ELF-1 (cell line): Measurements from ENCODE around the gene MOB3B.
A peak's percentile ranks its signal among the peaks of the same experiment; 100 is the strongest.
"Not testable (repeated sequence)": the region's sequence is repeated elsewhere in the genome, so short reads cannot be mapped to it uniquely, and the experiment has no call there.

ENCODE experiments used
- DNase-seq: peaks from one replicate; pipeline ENCODE4 v3.0.0-alpha.2; 2016; ENCODE audit warnings: low read depth, low spot score

The MOB3B gene

DNA sequence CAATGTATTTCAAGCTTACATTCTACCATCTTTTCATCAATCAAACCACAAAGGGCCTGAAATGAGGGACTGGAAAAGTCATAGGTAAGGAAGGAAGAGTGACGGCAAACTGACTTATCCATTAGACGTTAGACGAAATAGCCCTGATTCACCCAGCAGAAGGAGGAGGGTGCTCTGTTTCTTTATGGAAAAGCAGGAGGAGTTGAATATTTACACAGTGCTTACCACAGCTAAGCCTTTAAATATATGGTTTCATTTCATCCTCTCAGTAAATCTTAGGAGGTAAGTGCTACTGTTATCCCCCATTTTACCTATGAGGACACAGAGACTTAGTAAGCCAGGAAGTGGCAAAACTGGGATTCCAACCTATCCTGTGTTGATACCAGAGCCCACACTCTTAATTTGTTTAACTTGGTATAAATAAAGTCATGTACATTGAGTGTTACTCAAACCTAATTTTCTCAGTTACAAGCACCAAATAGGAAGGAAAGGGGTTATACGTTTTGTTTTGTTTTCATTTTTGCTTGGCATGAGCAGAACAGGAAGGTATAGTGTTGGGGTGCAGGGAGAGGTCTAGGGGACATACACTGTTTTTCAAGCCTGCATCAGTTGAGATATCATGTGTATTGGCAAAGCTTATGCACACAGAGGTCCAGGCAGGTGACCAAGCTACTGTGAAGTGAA lies 103.6 kb downstream of the MOB3B start:
- no peak for DNase-seq

DNA sequence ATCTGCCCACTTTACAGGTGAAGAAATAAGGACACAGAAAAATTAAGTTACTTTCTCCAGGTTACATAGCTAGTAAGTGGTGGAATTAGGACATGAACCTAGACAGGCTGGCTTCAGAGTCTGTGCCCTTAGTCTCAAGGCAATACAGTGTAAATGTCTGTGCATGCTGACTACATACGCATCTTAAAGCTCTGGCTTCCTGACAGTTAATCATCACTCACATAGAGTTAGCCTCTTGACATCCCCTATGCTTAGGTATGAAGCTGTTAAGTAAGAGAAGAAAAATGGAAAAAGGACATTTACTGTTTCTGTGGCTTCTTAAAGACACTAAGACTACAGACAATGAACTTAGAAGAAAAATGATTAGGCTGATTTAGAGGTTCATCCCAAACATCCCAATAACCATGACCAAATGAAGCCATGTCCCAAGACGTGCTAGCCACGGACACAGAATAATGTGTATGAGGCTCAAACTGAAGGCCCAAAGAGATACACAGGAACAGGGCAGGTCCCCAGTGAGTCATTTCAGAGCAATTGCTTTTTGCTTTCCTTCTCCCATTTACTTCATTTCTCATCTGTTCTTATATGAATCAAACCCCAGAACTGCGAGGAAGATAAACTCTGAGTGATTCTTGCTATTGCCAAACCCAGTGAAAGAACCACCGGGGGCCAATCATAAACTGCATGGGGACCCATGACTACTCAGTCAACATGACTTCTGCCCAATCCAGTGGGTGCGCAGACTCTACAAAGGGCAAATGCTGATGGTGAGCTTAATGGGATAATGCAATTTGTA lies 105.5 kb downstream of the MOB3B start:
- no peak for DNase-seq

DNA sequence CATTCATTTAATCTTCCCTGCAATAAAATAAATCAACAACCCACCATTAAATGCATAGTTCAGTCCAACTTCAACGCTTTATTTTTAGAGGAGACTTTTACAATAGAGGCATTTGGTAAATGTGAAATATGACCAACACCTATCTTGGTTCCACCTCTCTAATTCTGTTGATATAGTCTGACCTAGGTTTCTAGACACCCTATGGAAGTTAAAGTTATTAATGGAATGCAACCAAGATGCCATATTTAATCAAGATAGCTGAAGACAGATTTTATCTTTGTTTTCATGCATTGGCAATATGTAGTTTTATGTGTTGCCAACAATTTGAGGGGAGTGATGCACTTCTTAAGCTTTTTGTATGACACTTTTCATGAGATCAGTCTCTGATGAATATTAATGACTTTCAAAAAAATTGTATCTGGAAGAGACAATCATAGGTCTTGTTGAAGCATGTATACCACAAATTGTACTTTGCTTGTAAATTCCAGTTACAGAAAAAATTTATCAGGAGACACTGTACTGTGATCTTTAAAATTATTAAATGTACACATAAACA lies 107.3 kb downstream of the MOB3B start:
- no peak for DNase-seq

DNA sequence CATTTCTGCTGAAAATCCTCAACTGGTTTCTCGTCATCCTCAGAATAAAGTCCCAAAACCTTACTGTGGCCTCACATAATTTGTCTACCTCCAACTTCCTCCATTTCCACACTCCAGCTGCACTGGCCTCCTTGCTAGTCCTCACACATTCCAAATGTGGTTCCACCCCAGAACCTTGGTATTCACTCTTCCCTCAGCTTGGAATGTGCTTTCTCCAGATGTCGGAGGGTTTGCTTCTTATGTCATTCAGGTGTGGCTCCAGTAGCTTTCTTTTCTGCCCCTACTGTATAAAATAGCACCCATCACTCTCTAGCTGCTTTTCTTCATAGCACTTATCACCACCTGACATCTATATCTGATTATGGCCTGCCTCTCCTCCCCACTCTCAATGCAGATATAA lies 108.0 kb downstream of the MOB3B start:
- DNase-seq, result peak; percentile 30

DNA sequence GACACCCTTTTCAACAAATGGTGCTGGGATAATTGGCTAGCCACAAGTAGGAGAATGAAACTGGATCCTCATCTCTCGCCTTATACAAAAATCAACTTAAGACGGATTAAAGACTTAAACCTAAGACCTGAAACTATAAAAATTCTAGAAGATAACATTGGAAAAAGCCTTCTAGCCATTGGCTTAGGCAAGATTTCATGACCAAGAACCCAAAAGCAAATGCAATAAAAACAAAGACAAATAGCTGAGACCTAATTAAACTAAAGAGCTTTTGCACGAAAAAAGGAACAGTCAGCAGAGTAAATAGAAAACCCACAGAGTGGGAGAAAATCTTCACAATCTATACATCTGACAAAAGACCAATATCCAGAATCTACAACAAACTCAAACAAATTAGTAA lies 110.1 kb downstream of the MOB3B start:
- DNase-seq, result not testable (repeated sequence)

DNA sequence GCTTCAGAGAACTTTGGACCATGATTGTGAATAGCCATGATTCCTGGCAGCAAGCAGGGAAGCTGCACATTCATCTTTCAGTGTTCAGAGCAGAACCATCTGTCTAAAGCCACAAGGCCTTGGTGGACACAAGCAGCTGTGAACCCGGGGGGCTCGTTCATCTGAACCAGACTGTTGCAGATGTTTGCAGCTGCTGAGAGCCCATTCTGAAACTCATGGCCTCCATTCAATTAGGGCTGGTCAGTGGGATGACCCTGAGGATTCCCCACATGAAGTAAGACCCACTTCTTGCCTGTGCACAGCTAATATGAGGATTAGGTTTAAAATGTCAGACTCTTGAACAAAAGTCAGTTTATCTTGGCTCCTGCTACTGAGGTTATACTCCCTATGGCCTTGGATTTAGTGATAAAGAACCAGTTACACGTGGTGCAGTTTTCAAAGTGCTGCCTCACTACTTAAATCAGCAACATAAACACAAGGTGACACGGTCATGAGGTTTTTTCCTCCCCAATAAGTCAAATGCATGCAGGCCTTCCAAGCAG lies 115.3 kb downstream of the MOB3B start:
- no peak for DNase-seq

DNA sequence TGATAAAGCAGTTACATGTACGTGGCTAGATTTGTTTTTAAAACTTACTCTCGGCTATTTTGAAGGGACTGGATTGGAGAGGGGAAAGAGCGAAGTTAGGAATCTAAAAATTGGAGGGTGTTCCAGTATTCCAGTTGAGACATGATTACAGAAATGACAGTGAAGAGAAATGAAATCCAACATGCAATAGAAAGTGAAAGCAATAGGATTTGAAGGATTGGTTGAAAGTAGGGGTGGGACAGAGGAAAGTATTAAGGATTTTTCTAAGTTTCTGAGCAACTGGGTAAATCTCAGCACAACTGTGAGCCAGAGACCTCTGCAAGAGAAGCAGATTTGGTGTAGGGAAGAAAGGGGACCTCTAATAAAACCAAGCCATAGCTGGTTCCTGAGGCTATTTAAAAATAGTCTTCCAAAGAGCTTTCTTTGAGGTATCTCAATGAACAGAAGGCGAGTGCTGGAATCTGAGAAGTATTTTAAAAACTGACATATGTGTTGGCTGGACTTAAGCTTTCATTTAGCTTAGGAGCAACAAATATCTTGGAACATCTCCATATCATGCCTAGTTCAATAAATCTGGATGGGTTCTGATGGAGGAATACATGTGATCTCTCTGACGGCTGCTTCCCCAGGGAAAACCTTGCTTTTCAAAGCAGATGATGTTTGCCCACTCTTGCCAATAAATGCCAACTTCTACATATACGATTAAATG lies 115.9 kb downstream of the MOB3B start:
- no peak for DNase-seq

DNA sequence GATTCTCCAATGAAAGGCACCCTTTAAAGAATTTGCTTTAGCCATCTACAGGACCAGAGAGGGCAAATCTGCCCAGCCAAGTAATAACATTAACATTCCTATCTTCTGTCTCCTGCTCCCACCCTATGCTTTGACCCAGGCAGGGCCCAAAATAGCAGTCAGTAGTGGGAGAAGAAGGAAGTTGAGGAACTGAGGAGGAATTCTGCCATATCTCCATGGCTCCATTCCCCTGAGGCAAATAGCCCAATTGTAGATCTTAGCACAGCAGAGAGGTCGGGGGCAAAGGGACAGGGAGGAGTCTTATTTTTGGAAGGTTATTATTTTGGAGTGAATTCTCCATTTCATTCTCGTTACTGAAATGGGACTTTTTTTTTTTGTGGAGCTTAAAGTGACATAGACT lies 116.7 kb downstream of the MOB3B start:
- no peak for DNase-seq

DNA sequence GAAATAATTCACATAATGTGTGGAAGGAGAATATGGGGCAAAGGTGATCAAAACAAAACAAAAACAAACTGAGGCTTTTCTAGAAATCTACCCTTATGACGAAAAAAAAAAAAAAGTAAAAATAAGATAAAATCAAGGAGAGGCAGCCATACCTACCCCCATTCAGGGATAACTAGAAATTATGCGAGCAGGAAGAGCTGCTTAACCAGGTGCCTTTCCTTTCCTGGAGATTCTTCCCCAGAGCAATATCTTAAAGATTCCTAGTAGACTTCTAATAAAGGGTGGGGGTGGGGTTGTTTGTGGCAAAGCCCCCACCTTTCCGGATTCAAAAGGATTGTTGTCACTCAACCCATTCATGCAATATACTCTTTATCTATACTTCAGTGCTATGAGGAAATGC lies 117.5 kb downstream of the MOB3B start:
- DNase-seq, result no peak

DNA sequence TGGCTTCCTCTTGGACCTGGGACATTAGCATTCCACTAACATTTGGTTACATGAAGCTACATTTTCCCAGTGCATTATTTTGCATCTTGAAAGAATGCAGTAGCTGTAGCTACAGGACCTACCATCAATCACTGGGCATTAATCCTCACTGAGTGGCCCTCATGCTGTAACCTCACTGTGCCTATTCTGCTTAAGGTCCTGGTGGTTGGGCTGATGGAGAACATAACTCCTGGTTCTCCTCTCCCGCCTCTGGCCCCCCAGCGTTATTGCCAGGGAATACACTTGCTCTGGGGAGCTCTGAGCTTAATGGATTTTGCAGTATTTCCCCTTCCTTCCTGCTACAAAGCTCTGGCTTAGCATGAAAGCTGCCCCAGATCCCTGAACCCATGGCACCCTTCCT lies 121.1 kb downstream of the MOB3B start:
- peak; percentile 29 for DNase-seq

DNA sequence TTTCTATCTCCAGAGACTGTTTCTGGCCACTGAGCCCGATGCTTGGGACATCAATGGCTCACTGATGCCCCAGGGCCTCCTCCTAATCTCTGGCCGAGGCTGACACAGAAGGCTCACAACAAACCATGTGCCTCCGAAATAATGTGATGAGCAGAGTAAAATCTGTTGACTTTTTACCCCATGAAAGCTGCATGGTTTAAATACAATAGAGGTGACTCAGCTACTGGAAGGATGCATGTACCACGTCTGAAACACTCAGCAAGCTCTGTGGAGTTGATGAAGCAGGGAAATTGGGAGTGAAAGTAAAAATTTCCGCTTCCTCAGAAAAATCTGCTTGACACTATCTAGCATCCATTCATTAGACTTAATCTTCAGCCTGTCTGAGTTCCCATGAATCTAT lies 121.6 kb downstream of the MOB3B start:
- DNase-seq, result peak; percentile 48

DNA sequence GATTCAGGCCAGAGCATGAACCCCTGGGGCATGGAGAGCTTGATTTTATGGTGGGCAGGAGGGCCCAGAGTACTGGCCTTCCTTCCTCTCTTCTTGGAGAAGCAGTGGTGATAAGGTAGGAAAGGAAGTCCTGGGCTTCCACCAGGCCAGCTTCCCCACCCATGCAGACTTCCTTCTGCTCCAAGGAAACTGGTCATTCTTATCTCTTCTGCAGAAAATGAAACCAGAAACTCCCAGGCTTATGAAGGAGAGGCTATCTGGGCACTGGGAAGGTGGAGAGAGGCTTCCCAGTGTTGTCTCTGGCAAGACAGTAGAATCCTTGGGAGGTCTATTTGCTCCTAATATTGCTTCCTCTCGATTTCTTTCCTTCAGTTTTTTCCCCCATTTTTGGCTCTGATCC lies 122.1 kb downstream of the MOB3B start:
- DNase-seq, result no peak

DNA sequence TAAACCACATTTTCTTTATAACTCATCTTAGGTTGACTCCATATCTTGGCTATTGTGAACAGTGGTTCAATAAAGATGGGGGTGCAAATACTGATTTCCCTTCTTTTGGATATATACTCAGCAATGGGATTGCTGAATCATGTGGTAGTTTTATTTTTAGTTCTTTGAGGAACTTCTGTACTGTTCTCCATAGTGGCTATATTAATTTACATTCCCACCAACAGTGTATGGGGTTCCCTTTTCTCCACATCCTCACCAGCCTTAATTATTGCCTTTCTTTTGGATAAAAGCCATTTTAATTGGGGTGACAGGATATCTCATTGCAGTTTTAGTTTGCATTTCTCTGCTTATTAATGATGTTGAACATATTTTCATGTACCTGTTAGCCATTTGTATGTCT lies 125.0 kb downstream of the MOB3B start:
- no peak for DNase-seq

DNA sequence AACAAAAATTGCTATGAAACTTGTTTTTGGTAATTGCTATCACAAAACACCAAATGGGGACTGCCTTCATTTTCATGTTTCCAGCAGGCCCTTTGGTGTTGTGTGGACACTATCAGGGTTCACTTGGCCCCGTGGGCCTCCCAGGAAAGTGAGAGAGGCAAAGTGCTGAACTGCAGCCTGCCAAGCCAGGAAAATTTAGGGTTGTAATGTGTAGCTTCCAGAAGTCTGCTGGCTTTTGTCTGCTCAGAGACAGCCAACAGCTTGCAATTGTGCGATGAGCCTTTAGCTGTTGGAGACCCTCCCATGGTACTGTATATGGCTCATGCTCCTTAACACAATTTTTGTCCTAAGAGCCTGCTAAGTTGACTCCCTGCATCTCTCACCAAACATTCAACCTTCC lies 127.0 kb downstream of the MOB3B start:
- no peak for DNase-seq

DNA sequence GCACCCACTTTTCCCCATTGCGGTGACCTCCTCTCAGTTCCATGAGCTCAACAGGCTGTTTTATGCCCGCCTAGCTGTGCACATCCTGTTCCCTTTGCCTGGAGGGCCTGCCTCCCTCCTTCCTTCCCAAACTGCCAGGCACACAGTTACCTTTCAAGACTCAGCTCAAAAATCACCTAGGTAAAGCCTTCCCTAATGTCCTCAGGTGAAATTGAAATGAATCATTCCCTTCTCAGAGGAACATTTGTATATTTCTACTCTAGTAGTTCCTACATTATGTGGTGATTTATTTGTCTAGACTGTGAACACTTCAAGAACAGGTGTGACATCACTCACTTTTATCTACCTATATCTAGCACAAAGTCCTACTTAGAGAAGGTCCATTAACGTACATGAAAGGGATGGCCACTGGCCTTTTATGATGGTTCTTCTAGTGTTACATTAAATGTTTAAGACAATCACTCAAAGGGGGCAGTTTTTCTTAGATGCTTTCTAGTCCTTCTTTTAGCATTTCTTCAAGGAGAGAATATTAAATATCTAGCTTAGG lies 129.2 kb downstream of the MOB3B start:
- no peak for DNase-seq

DNA sequence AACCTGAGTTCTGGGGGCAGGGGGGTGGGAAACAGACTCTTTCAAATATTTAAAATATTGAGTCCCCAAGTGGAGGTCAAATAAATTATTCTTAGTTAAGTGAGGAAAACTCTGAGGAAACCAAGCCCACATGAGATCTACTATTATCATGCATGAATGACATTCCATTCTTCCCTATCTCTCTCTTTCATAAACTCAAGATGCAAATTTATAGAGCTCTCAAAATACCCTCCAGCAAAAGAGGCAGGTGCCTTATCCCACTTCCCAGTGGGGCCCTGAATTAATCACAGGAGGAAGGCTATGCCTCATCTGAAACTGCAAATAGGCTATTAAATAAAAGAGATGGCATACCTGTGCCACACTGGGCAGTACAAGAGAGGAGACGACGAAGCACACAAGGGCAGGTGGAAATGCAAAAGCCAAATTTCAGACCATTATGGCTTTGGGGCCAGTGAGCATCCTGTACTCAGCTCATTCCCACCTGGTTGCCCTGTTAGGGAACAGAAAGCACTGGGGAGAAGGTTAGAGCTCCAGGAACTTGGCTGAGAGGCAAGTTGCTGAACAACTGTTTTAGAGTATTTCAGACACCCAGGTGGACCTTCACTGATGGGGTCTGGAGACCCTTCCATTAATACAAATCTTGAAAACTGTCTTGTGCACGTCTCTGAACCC lies 130.5 kb downstream of the MOB3B start:
- DNase-seq, result no peak

DNA sequence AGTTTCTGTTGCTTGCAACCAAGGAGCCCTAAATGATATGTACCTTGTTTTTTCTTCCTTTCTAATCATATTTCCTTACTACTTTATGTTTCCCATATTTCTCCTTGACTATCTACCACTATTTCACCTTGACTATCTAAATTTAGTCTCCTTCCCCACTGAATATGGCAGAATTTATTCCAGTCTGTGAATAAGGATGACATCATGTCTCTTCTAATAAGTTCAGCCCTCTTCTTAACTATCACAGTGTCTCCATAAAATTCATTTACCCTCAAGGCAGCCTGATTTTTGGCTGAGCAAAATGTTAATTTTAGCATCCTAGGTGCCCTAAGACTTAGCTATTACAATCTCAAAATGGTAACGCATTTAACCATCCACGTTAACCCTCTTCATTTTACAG lies 133.1 kb downstream of the MOB3B start:
- DNase-seq, result no peak

DNA sequence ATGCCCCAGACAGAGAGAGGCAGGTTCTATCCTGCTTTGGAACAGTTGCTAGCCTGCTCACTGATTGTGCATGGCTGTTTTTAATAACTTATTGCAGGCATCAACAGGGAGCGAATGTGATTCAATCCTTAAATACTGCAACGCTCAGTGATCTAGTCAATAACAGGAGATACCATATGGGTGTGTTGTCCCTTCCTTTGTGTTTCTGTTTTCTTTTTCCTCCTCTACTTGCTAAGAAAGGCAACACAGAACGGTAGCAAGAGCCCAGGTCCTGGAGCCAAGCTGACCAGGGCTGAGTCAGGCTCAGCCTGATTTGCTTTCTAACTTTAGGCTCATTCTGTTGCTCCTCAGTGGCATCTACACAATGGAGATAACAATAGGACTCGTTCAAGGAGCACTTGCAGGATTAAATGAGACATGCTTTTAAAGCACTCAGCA lies 134.1 kb downstream of the MOB3B start:
- DNase-seq, result peak; percentile 14

DNA sequence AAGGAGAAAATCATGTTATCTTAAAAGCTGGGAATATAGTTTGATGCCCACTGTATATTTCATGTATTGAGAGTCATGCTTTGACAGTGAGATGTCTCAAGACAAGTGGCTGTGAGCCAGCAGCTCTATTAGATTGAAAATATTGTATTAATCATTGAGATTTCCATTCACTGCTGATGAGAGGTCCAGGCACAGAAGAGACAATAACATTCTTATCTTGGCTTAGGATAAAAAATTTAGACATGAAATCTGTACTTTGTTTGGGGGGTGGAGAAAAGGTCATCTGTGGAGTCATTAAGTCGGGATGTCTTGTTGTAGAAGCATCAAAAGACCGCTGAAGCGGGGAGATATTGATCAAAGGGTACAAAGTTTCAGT lies 134.8 kb downstream of the MOB3B start:
- DNase-seq, result no peak

DNA sequence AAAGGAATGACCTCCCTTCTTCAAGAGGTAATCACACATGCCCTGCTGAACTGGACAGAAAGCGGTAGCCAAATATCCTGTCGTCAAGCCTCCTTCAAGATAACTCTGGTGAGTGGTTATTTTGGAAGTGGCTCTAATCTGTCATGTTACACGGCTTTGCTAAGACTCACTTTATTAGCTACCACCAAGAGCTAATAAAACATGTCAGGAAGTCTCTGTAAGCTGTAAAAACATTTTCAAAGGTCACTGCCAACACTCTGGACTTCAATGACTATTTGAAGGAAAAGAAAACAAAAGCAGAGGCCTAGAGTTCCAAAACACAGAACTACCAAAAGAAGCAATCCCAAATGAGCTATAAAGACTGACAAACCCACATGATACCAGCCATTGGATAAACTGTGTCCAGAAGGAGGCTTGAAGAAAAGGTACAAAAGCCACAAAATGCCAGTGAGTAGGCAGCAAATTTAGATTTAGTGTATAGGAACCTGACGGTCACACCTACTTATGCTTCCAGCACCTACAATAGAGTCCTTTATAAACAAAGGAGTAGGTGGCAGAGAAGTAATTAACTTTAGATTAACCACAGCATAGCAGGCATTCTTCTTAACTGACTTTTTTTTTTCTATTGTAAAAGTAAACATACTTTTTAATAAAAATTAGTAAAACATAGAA lies 135.3 kb downstream of the MOB3B start:
- DNase-seq, result no peak
